RWPE1 (cell line): ENCODE results near the gene FOXL3.
A peak's percentile ranks its signal among the peaks of the same experiment; 100 is the strongest.

Source experiments
- CTCF ChIA-PET: fragments of 350-600 bp; sonication (Branson Sonifier 250); formaldehyde crosslinking; extraction: SDS; loops from one replicate; lab custom pipeline; 2021; lab: Yijun Ruan, JAX
- POLR2A ChIA-PET: fragments of 400-600 bp; formaldehyde crosslinking; extraction: SDS; loops from one replicate; lab custom pipeline; 2020; ENCODE audit warnings: antibody characterized with exemption; ENCODE audit not compliant: low non-redundant PET; lab: Yijun Ruan, JAX
- DNase-seq: peaks from one replicate; pipeline ENCODE4 v3.0.0; 2012; ENCODE audit warnings: low spot score
- H3K27ac ChIP-seq: fragments of 450-650 bp; 2 replicates; pipeline ENCODE4 v1.5.1; 2017
- CTCF ChIP-seq: fragments of 450-650 bp; conservative IDR thresholded peaks from 2 replicates; pipeline ENCODE4 v1.5.1; 2017; ENCODE audit warnings: low read depth, mild to moderate bottlenecking

FOXL3 gene

GRCh38 chr7:330511-331230 is 40.7 kb downstream of the FOXL3 start:
- DNase-seq, result no peak
- no peak overlapping the region for H3K27ac ChIP-seq
- ChIA-PET CTCF (no interaction called here), POLR2A (no interaction called here)
- TF ChIP-seq CTCF, result no peak

GRCh38 chr7:332020-332517 is 42.1 kb downstream of the FOXL3 start:
- ChIA-PET POLR2A (no interaction called here), CTCF (interaction anchor here (0.6 to 1.6 kb wide), 6 partner anchors 10 to 396 kb away, joined by 3 to 7 read pairs (median 4); no protein-coding TSS in a partner anchor)
- TF ChIP-seq CTCF, result no peak
- no peak for DNase-seq
- peak overlapping the region; percentile 99 for H3K27ac ChIP-seq

- ChIA-PET CTCF (interaction anchor here (0.6 to 1.6 kb wide), 18 partner anchors 9 to 672 kb away, joined by 3 to 7 read pairs (median 4); partner anchors contain the start of gene PDGFA), POLR2A (interaction anchor here (0.6 kb wide), 1 partner anchor 179 kb away, joined by 4 read pairs; no protein-coding TSS in a partner anchor)
- peak; percentile 93 for TF ChIP-seq CTCF
- peak overlapping the region; percentile 99 for H3K27ac ChIP-seq
- peak; percentile 81 for DNase-seq
Measured at GRCh38 chr7:332646-333392, 42.8 kb downstream of the FOXL3 start.

- DNase-seq, result peak; percentile 59
Measured at GRCh38 chr7:333393-333764, 43.4 kb downstream of the FOXL3 start.

GRCh38 chr7:334618-335357 is 44.8 kb downstream of the FOXL3 start:
- POLR2A ChIA-PET, result no interaction called here
- no peak for DNase-seq
- TF ChIP-seq CTCF, result no peak
- CTCF ChIA-PET, result interaction anchor here (0.7 kb wide), 1 partner anchor 28 kb away, joined by 5 read pairs; no protein-coding TSS in a partner anchor
- H3K27ac ChIP-seq, result peak overlapping the region; percentile 58

More at GRCh38 chr7:333393-333764, 43.4 kb downstream of the FOXL3 start:
- peak overlapping the region; percentile 99 for H3K27ac ChIP-seq
- TF ChIP-seq CTCF, result no peak
- ChIA-PET POLR2A (interaction anchor here (0.6 kb wide), 1 partner anchor 179 kb away, joined by 4 read pairs; no protein-coding TSS in a partner anchor), CTCF (interaction anchor here (0.6 to 1.6 kb wide), 18 partner anchors 9 to 671 kb away, joined by 3 to 7 read pairs (median 4); partner anchors contain the start of gene PDGFA)
